ENCODE results near the gene SLC22A4. TPM values are rescaled to one million over a fixed set of nuclear protein-coding genes. Genes with fewer than 3 reads are reported as not detected.
A peak's percentile ranks its signal among the peaks of the same experiment; 100 is the strongest.

SLC22A4 gene
- polyA plus RNA-seq, 2 of the 4 experiments (the other 2 are of a cell fraction): 3.2 to 4.6 TPM

GRCh38 chr5:132300577-132301343, 6.6 kb downstream of the SLC22A4 start:
- ATAC-seq (peak in 1 of 2 experiments; percentile 5; a peak in 4 of 6 replicates), FAIRE-seq (no peak), DNase-seq (ENCODE audit: low read depth in 1 of 2, low spot score in 1 of 2) (no peak)
- no peak overlapping the region for H3K4me3 ChIP-seq
- TF ChIP-seq POLR2AphosphoS2 (conservative IDR thresholded peaks at IDR 0.05; ENCODE audit: low read length): no peak
- TF ChIP-seq CBX8 (IDR thresholded peaks at IDR 0.05): no peak
- no peak for TF ChIP-seq BHLHE40 (IDR thresholded peaks at IDR 0.05; ENCODE audit: low read depth, low read length)
- TF ChIP-seq KDM1A (IDR thresholded peaks at IDR 0.05; ENCODE audit: low read depth): no peak
- H3K4me2 ChIP-seq: no peak overlapping the region
- H3K4me1 ChIP-seq: peaks cover 41% of the 10 kb centered on the region
- 76% methylated on average over 6 of the region's 6 CpGs for WGBS (ENCODE audit: missing lambda C conversion rate)
- CTCF ChIA-PET: interaction anchor here (0.6 kb wide), 1 partner anchor 120 kb away, joined by 3 read pairs; no protein-coding TSS in a partner anchor
- H3K27ac ChIP-seq: peak overlapping the region in 1 of 2 experiments; percentile 27; a peak in 1 of 6 replicates
- POLR2A ChIA-PET: no interaction called here
- H3K9me3 ChIP-seq: no peaks in the 10 kb centered on the region

- no peak for TF ChIP-seq BHLHE40 (IDR thresholded peaks at IDR 0.05; ENCODE audit: low read depth, low read length)
- no peak for TF ChIP-seq KDM1A (IDR thresholded peaks at IDR 0.05; ENCODE audit: low read depth)
- no peak for TF ChIP-seq CHD4 (IDR thresholded peaks at IDR 0.05; ENCODE audit: borderline replicate concordance)
- no peak for TF ChIP-seq ZSCAN20 (CRISPR knock-in tag; IDR thresholded peaks at IDR 0.05)
- TF ChIP-seq GATA3 (IDR thresholded peaks at IDR 0.05; ENCODE audit: borderline replicate concordance): no peak
- TF ChIP-seq POLR2A (IDR thresholded peaks at IDR 0.05; ENCODE audit: low read length): no peak
- TF ChIP-seq MAFK (IDR thresholded peaks at IDR 0.05; ENCODE audit: partially characterized antibody): no peak
- TF ChIP-seq JUNB (IDR thresholded peaks at IDR 0.05): no peak
- TF ChIP-seq RFX5 (IDR thresholded peaks at IDR 0.05): no peak
- no peak for TF ChIP-seq KDM5A (IDR thresholded peaks at IDR 0.05)
- no peak for TF ChIP-seq MAZ (IDR thresholded peaks at IDR 0.05; ENCODE audit: borderline replicate concordance, low read depth, low read length)
- CTCF ChIA-PET: interaction anchor here (1.0 to 3.1 kb wide), 3 partner anchors 15 to 29 kb away, joined by 3 to 6 read pairs (median 4); no protein-coding TSS in a partner anchor
These were observed 7.4 kb downstream of the SLC22A4 start for GRCh38 chr5:132301344-132302271.

GRCh38 chr5:132302413-132302812, 8.2 kb downstream of the SLC22A4 start:
- Histone ChIP-seq H3K27ac (no peak overlapping the region; a peak in 1 of 6 replicates), H3K4me3 (no peak overlapping the region), H3K4me2 (no peak overlapping the region), H3K4me1 (peaks cover 31% of the 10 kb centered on the region; the same call in 2 of the 3 replicates), H3K9me3 (no peaks in the 10 kb centered on the region)
- ChIA-PET CTCF (interaction anchor here (0.9 to 3.1 kb wide), 8 partner anchors 11 to 30 kb away, joined by 3 to 6 read pairs (median 4); no protein-coding TSS in a partner anchor), POLR2A (interaction anchor here (2.9 kb wide), 1 partner anchor 9 kb away, joined by 20 read pairs; the partner anchor contains the start of gene SLC22A4)
- ATAC-seq (no peak; a peak in 1 of 6 replicates), DNase-seq (ENCODE audit: low read depth in 1 of 2, low spot score in 1 of 2) (no peak), FAIRE-seq (no peak)
- TF ChIP-seq NPAS2 (CRISPR knock-in tag; IDR thresholded peaks at IDR 0.05; ENCODE audit: borderline replicate concordance) (no peak), RFX5 (IDR thresholded peaks at IDR 0.05) (no peak), RNF2 (IDR thresholded peaks at IDR 0.05; ENCODE audit: borderline replicate concordance, low read depth) (no peak), FOXS1 (CRISPR knock-in tag; IDR thresholded peaks at IDR 0.05) (no peak)
- TF ChIP-seq, protein P1, sequence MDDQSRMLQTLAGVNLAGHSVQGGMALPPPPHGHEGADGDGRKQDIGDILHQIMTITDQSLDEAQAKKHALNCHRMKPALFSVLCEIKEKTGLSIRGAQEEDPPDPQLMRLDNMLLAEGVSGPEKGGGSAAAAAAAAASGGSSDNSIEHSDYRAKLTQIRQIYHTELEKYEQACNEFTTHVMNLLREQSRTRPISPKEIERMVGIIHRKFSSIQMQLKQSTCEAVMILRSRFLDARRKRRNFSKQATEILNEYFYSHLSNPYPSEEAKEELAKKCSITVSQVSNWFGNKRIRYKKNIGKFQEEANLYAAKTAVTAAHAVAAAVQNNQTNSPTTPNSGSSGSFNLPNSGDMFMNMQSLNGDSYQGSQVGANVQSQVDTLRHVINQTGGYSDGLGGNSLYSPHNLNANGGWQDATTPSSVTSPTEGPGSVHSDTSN (IDR thresholded peaks at IDR 0.05): no peak
- 69% methylated on average over 3 of the region's 3 CpGs for WGBS (ENCODE audit: missing lambda C conversion rate)

More at GRCh38 chr5:132301344-132302271, 7.4 kb downstream of the SLC22A4 start:
- POLR2A ChIA-PET: interaction anchor here (2.9 kb wide), 1 partner anchor 8 kb away, joined by 20 read pairs; the partner anchor contains the start of gene SLC22A4
- Histone ChIP-seq H3K4me3 (no peak overlapping the region), H3K9me3 (no peaks in the 10 kb centered on the region), H3K4me2 (no peak overlapping the region), H3K4me1 (peaks cover 32% of the 10 kb centered on the region; the same call in 2 of the 3 replicates), H3K27ac (peak overlapping the region in 1 of 2 experiments; percentile 27; a peak in 1 of 6 replicates)
- ATAC-seq (peak; percentile 45 to 83; a peak in 4 of 6 replicates), FAIRE-seq (no peak), DNase-seq (ENCODE audit: low read depth in 1 of 2, low spot score in 1 of 2) (peak in 1 of 2 experiments; percentile 43)
- 79% methylated on average over 11 of the region's 11 CpGs for WGBS (ENCODE audit: missing lambda C conversion rate)

Measured in A549 (cell line).